MM.1S (cell line): Measurements from ENCODE around the gene CA4.

Source experiments
- DNase-seq: peaks from one replicate; pipeline ENCODE4 v3.0.0-alpha.2; 2015
- H2AFZ ChIP-seq: fragments of 300-600 bp; sonication (generic); 2 replicates; pipeline ENCODE4 v1.6.0; 2016; ENCODE audit warnings: antibody characterized with exemption, low read length
- H3F3A ChIP-seq: fragments of 300-600 bp; sonication (generic); 2 replicates; pipeline ENCODE4 v1.6.1; 2016; ENCODE audit warnings: mild to moderate bottlenecking, antibody characterized with exemption, low read length, moderate library complexity, mixed read lengths; ENCODE audit not compliant: insufficient read depth
- H3K27ac ChIP-seq: fragments of 300-600 bp; sonication (generic); 2 replicates; pipeline ENCODE4 v1.5.1; 2016; ENCODE audit warnings: mild to moderate bottlenecking, low read length
- H3K27me3 ChIP-seq: fragments of 300-600 bp; sonication (generic); replicated peaks from 2 replicates; pipeline ENCODE4 v1.6.0; 2016; ENCODE audit warnings: low read length; ENCODE audit not compliant: insufficient read depth
- H3K36me3 ChIP-seq: fragments of 300-600 bp; sonication (generic); replicated peaks from 2 replicates; pipeline ENCODE4 v1.6.1; 2016; ENCODE audit warnings: mild to moderate bottlenecking, low read length, mixed read lengths; ENCODE audit not compliant: insufficient read depth
- H3K4me1 ChIP-seq: fragments of 300-600 bp; sonication (generic); 2 replicates; pipeline ENCODE4 v1.6.1; 2016; ENCODE audit warnings: low read length, mixed read lengths
- H3K4me2 ChIP-seq: fragments of 300-600 bp; sonication (generic); 2 replicates; pipeline ENCODE4 v1.6.0; 2016; ENCODE audit warnings: low read depth, low read length
- H3K4me3 ChIP-seq: fragments of 300-600 bp; sonication (generic); 2 replicates; pipeline ENCODE4 v1.5.1; 2016; ENCODE audit warnings: low read length, mixed read lengths
- H3K79me2 ChIP-seq: fragments of 300-600 bp; sonication (generic); 2 replicates; pipeline ENCODE4 v1.6.1; 2016; ENCODE audit warnings: mixed run types, low read length, mixed read lengths
- H3K9ac ChIP-seq: fragments of 300-600 bp; sonication (generic); 2 replicates; pipeline ENCODE4 v1.6.1; 2016; ENCODE audit warnings: low read length, mixed read lengths
- H3K9me2 ChIP-seq: fragments of 300-600 bp; sonication (generic); replicated peaks from 2 replicates; pipeline ENCODE4 v1.6.1; 2016; ENCODE audit warnings: mild to moderate bottlenecking, low read length, mixed read lengths; ENCODE audit not compliant: insufficient read depth
- H3K9me3 ChIP-seq: fragments of 300-600 bp; sonication (generic); replicated peaks from 2 replicates; pipeline ENCODE4 v1.6.1; 2016; ENCODE audit warnings: mild to moderate bottlenecking, low read length, mixed read lengths; ENCODE audit not compliant: insufficient read depth
- H4K20me1 ChIP-seq: fragments of 300-600 bp; sonication (generic); 2 replicates; pipeline ENCODE4 v1.6.1; 2016; ENCODE audit warnings: mild to moderate bottlenecking, low read length, moderate library complexity, mixed read lengths; ENCODE audit not compliant: insufficient read depth
- EZH2 ChIP-seq: fragments of 300-600 bp; sonication (generic); optimal IDR thresholded peaks from 2 replicates; pipeline ENCODE3; 2017; ENCODE audit warnings: low read depth, mild to moderate bottlenecking, antibody characterized with exemption, low read length, mixed read lengths
- EZH2phosphoT487 ChIP-seq: fragments of 300-600 bp; sonication (generic); IDR thresholded peaks from 2 replicates; pipeline ENCODE4 v1.6.1; 2018; ENCODE audit warnings: antibody characterized with exemption, low read length
- TF ChIP-seq, protein P1 (sequence below): fragments of 300-600 bp; sonication (generic); IDR thresholded peaks from 2 replicates; pipeline ENCODE4 v1.5.1; 2016; ENCODE audit warnings: antibody characterized with exemption, low read length, mixed read lengths

The CA4 gene

DNA sequence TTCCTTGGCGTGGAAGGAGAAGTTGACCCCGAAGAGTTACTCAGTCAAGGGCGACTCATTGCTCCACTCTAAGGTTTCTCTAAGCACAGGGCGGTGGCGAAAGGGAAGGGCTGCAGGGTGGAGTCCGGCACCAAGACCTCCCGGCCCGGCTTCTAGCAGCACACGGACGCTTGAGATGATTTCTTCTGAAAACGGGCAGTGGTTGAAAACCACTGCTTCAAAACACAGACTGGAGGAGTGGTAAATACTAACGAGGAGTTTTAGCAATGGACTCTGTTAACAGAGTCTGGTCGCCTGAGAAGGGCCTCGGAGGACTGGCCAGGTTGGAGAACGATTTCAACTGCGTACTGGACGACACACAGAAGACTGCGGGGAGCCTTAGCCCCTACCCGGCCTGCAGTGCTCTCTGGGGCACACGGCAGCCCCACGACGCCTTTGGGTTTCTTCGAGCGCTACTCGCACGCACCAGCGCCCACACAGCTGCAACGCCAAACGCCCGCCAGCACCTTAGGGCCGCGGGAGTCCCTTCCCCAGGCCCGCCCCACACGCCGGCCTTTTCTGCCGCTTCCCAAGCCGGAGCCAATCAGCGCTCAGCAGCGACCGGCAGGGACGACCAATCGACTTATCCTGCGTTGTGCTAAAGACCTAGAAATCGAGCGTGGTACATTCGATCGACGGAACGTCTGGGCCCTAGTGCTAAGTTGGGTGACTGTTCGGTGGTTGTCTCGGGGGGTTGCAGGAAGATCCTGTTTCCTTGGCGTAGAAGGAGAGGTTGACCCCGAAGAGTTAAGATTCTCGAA, 14.4 kb upstream of the CA4 start:
- no peaks in the 10 kb centered on the region for H4K20me1 ChIP-seq
- H2AFZ ChIP-seq: no peak overlapping the region
- H3K9ac ChIP-seq: no peak overlapping the region
- H3K4me3 ChIP-seq: no peak overlapping the region
- peaks cover 35% of the 10 kb centered on the region for H3K27me3 ChIP-seq
- no peaks in the 10 kb centered on the region for H3K36me3 ChIP-seq
- TF ChIP-seq, protein P1, sequence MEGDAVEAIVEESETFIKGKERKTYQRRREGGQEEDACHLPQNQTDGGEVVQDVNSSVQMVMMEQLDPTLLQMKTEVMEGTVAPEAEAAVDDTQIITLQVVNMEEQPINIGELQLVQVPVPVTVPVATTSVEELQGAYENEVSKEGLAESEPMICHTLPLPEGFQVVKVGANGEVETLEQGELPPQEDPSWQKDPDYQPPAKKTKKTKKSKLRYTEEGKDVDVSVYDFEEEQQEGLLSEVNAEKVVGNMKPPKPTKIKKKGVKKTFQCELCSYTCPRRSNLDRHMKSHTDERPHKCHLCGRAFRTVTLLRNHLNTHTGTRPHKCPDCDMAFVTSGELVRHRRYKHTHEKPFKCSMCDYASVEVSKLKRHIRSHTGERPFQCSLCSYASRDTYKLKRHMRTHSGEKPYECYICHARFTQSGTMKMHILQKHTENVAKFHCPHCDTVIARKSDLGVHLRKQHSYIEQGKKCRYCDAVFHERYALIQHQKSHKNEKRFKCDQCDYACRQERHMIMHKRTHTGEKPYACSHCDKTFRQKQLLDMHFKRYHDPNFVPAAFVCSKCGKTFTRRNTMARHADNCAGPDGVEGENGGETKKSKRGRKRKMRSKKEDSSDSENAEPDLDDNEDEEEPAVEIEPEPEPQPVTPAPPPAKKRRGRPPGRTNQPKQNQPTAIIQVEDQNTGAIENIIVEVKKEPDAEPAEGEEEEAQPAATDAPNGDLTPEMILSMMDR: no peak
- TF ChIP-seq EZH2phosphoT487 (no peak), EZH2 (no peak)
- H3K4me1 ChIP-seq: no peaks in the 10 kb centered on the region
- no peaks in the 10 kb centered on the region for H3K9me2 ChIP-seq
- DNase-seq: no peak
- H3K9me3 ChIP-seq: no peaks in the 10 kb centered on the region
- no peaks in the 10 kb centered on the region for H3K79me2 ChIP-seq
- H3K27ac ChIP-seq: no peak overlapping the region
- no peak overlapping the region for H3K4me2 ChIP-seq
- no peaks in the 10 kb centered on the region for H3F3A ChIP-seq

DNA sequence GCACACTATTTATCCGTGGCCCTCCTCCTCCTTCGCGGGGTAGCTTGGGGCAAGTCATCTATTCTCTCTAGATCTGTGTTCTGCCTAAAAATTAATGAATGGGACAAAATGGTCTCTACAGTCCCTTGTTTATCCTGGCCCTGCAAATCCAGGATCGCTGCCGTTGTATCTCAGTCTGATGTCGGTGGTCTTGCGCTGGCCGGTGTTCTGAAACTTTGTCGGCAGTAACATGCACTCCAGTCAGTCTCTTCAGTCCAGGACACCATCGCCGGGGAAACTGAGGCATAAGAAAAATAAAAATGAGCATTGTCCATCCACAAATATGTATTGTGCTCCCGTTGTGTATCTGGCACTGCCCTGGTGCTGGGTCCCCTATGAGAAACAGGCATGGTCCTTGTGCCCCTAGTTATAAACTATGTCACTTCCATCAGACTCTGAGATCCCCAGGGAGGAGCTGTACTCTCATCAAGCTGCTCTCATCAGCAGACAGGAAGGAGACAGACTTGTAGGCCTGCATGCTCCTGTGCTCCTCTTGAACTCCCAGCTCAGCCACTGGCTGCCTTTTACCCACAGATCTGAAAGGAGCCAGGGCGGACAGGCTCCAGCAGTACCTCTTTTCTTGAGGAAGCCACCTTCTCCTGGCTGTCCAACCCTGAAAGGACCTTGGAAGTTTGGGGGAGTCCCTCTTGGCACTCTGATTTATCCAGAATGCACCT, 13.7 kb upstream of the CA4 start:
- no peak for DNase-seq
- Histone ChIP-seq H3K9me2 (no peaks in the 10 kb centered on the region), H4K20me1 (no peaks in the 10 kb centered on the region), H3K9ac (no peak overlapping the region), H3K4me1 (no peaks in the 10 kb centered on the region), H3K4me2 (no peak overlapping the region), H3K27me3 (peaks cover 42% of the 10 kb centered on the region), H3K79me2 (no peaks in the 10 kb centered on the region), H3F3A (no peaks in the 10 kb centered on the region), H3K9me3 (no peaks in the 10 kb centered on the region), H3K4me3 (no peak overlapping the region), H3K27ac (no peak overlapping the region), H3K36me3 (no peaks in the 10 kb centered on the region), H2AFZ (no peak overlapping the region)
- TF ChIP-seq, protein P1: no peak
- TF ChIP-seq EZH2 (no peak), EZH2phosphoT487 (no peak)

DNA sequence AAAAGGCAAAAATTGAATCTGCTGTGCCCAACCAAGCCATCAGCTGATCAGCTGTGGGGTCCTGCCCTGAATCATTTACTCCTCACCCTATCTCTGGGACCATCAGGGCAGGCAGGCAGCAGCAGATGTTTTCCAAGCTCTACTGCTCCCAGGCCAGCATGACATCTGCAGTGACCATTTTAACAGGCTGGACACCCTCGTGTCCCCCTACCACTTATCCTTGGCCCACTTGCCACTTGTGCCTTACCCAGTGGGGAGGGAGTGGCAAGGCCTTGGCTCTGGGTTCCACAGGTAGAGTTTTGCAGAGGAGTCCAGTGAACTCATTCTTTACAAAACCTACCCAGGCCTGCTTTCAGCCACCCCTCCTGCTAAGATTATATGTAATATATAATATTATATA, 12.0 kb upstream of the CA4 start:
- DNase-seq: no peak
- no peak for TF ChIP-seq EZH2
- TF ChIP-seq EZH2phosphoT487: no peak
- TF ChIP-seq, protein P1: no peak
- Histone ChIP-seq H3K4me1 (0 out of 2 replicates have a peak, but pooled peaks cover 4% of the 10 kb centered on the region), H4K20me1 (no peaks in the 10 kb centered on the region), H3K4me3 (no peak overlapping the region), H2AFZ (no peak overlapping the region), H3K36me3 (no peaks in the 10 kb centered on the region), H3K27ac (no peak overlapping the region), H3K9ac (no peak overlapping the region), H3K9me3 (no peaks in the 10 kb centered on the region), H3F3A (no peaks in the 10 kb centered on the region), H3K4me2 (no peak overlapping the region), H3K27me3 (peaks cover 44% of the 10 kb centered on the region), H3K9me2 (no peaks in the 10 kb centered on the region), H3K79me2 (no peaks in the 10 kb centered on the region)
